UCSD-AML1 (cell line): ENCODE measurements around the gene ALDH8A1.

Source experiments
- DNase-seq: peaks from one replicate; lab custom pipeline; 2025; ENCODE audit not compliant: unreplicated experiment; lab: John Stamatoyannopoulos, UW

Gene ALDH8A1

DNA sequence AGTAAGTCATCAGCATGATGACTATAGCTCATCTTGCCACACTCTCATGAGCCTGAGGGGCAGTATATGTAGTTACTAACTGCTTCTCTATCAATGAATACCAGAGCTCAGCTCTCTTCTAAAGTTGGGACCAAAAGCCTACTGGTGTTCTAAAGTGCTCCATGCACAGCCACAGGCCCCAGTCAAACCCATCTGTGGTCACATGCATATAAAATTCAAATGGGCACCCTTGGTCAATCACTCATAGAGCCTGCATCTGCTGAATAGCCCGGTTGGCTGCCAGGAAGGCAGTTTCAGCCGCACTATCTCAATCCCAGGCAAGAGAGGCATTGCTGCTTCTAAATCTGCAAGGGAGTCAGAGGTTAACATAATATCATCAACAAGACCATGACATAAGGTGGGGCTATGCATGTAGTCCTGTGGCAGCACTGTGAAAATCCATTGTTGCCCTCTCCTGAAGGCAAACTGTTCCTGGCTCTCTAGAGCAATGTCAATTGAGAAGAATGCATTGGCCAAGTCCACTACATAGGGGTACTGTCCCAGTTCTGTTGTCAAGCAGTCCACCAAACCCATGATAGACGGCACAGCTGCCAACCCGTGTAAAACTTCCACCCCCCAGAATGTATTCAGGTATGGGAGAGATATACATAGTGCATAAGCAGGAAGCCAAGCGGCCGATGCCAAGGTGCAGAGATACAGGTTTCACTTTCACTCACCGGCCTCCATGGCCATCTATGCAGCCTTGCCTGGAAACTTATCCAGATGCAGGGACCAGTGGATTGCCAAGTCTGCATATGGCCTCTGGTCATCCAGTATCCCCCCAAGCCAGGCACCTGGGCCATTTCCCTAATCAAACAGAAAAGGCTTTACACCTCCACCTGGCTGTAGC, 76.2 kb downstream of the ALDH8A1 start:
- DNase-seq, result no peak

DNA sequence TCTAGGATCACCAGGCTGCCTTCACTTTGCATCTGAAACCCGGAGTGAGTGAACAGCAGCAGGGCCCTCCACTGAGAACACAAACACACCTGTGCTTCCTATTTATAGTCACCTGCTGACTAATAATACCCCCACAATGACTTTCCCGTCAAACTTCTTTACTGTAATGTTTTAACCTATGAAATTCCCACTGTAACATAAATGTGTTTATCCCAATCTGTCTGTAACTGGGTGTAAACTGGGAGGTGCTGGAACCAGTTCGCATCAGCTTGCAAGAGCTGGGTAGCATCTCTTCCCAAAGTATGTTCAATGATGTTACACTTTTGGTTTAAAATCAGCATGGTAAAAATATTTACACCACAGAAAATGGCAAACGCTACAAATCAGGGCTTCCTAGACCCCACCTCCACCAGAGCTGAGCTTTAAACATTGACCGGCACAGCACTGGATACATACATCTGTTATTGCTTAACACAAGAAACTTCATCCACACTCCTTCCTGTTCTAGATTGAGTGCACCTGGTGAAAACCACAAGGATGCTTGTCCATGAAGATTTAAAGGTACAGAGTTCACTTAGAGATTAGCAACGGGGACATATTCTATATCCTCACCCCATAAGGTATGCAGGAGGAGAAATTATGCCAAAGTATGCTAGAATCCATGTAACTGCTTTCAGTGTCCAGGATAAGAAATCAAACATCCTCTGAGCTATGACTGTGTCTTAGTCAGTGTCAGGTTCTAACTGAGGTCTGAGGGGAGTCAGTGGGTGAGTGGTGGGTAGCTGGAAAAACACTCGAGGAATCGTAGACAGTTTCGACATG, 79.0 kb downstream of the ALDH8A1 start:
- DNase-seq, result no peak

DNA sequence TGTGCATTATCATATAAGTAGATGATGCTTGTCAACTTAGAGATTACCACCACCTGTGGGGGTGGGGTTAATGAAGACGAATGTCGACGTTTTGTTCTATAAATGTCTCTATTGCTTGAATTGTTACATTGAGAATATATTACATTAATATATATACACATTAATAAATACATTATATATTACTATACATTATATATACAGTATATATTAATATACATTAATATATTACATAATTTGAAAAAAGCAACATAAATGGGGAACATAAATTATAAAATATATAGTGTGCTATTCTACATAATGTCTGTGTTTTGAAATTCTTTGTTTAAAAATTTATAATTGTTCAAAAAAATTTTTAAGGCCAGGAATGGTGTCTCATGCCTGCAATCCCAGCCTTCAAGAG, 81.1 kb downstream of the ALDH8A1 start:
- no peak for DNase-seq
